Sciatic nerve (tissue), 2 donors: ENCODE data around the gene ERGIC2. TPM values are rescaled to one million over a fixed set of nuclear protein-coding genes. Genes with fewer than 3 reads are reported as not detected.
"Not testable (repeated sequence)": the region's sequence is repeated elsewhere in the genome, so short reads cannot be mapped to it uniquely, and the experiment has no call there.

ENCODE experiments used
- ATAC-seq: fragments of 200-7000 bp; cut with Tn5 transposase; one replicate; pipeline ENCODE4 v1.9.1; 2020; ENCODE audit warnings: mild to moderate bottlenecking, moderate library complexity
- DNase-seq: peaks from one replicate; pipeline ENCODE4 v3.0.0-alpha.2; 2020; ENCODE audit warnings: low spot score
- intact Hi-C: fragments of 100-400 bp; cut with DNase I; formaldehyde crosslinking; loops from one replicate; pipeline ENCODE4 v1.14.2; 2022
- total RNA-seq: library from RNA; stranded (reverse); fragmentation: NEBNext Ultra II Directional; extraction: Animal tissue kit (Norgen Biotek cat#: 25700); gene quantifications from one replicate; pipeline ENCODE4 v1.2.1, GENCODE V29; 2021
- donor health status: DM: no; HTN: no; CAD: no.
- donor health status: DM: no; HTN: no; CAD: no.

Gene ERGIC2
- total RNA-seq, 1 donor from 2014 or later, result 83.9 TPM

- DNase-seq, ATAC-seq, intact Hi-C loops: not testable (repeated sequence)
These were observed 4.2 kb upstream of the ERGIC2 start for GRCh38 chr12:29385194-29385593.

- DNase-seq (no peak), ATAC-seq (no peak)
- intact Hi-C loops, result no loop called here
These were observed 1.3 kb upstream of the ERGIC2 start for GRCh38 chr12:29382251-29382650.

GRCh38 chr12:29376118-29376517, 4.9 kb downstream of the ERGIC2 start:
- DNase-seq (no peak), ATAC-seq (no peak)
- intact Hi-C loops, result no loop called here

- intact Hi-C loops, result no loop called here
- ATAC-seq (no peak), DNase-seq (no peak)
These were observed 6.1 kb downstream of the ERGIC2 start for GRCh38 chr12:29374913-29375312.

GRCh38 chr12:29374012-29374411, 7.0 kb downstream of the ERGIC2 start:
- intact Hi-C loops, result no loop called here
- no peak for ATAC-seq
- DNase-seq, result no peak

- no peak for ATAC-seq
- intact Hi-C loops, result no loop called here
These were observed 15.9 kb downstream of the ERGIC2 start for GRCh38 chr12:29365091-29365490.

GRCh38 chr12:29354954-29355353, 26.0 kb downstream of the ERGIC2 start:
- ATAC-seq, result no peak
- no peak for DNase-seq
- intact Hi-C loops, result no loop called here

More at GRCh38 chr12:29365091-29365490, 15.9 kb downstream of the ERGIC2 start:
- DNase-seq, result no peak

- DNase-seq (no peak), ATAC-seq (no peak)
- intact Hi-C loops, result no loop called here
These were observed 30.9 kb downstream of the ERGIC2 start for GRCh38 chr12:29350080-29350479.

GRCh38 chr12:29346769-29347421, 34.1 kb downstream of the ERGIC2 start:
- intact Hi-C loops, result no loop called here
- ATAC-seq, result no peak
- DNase-seq, result no peak

GRCh38 chr12:29343022-29343799, 37.8 kb downstream of the ERGIC2 start:
- ATAC-seq, result no peak
- intact Hi-C loops, result no loop called here
- no peak for DNase-seq

GRCh38 chr12:29337325-29337724, 43.6 kb downstream of the ERGIC2 start:
- intact Hi-C loops, result no loop called here
- DNase-seq, result no peak
- no peak for ATAC-seq

- intact Hi-C loops, result no loop called here
- ATAC-seq (no peak), DNase-seq (no peak)
These were observed 46.0 kb downstream of the ERGIC2 start for GRCh38 chr12:29334937-29335336.

- ATAC-seq, result no peak
- intact Hi-C loops, result no loop called here
- DNase-seq, result no peak
These were observed 47.8 kb downstream of the ERGIC2 start for GRCh38 chr12:29333178-29333577.

- intact Hi-C loops, result no loop called here
- DNase-seq (no peak), ATAC-seq (no peak)
These were observed 51.6 kb downstream of the ERGIC2 start for GRCh38 chr12:29329411-29329810.

- ATAC-seq (no peak), DNase-seq (no peak)
- intact Hi-C loops, result no loop called here
These were observed 58.8 kb downstream of the ERGIC2 start for GRCh38 chr12:29322157-29322556.

GRCh38 chr12:29320295-29321085, 60.5 kb downstream of the ERGIC2 start:
- DNase-seq (no peak), ATAC-seq (no peak)
- intact Hi-C loops, result no loop called here

GRCh38 chr12:29317556-29318363, 63.2 kb downstream of the ERGIC2 start:
- DNase-seq, result no peak
- peak; percentile 93 for ATAC-seq
- intact Hi-C loops, result no loop called here

GRCh38 chr12:29316752-29317151, 64.2 kb downstream of the ERGIC2 start:
- no peak for ATAC-seq
- DNase-seq, result no peak
- intact Hi-C loops, result no loop called here

- DNase-seq (no peak), ATAC-seq (no peak)
- intact Hi-C loops, result no loop called here
These were observed 66.6 kb downstream of the ERGIC2 start for GRCh38 chr12:29314416-29314815.
